ENCODE results near the gene GADL1.

The GADL1 gene

GRCh38 chr3:30873671-30874070 lies 20.8 kb downstream of the GADL1 start:
- no peak for DNase-seq

- DNase-seq, result no peak
These were observed 21.6 kb downstream of the GADL1 start for GRCh38 chr3:30872879-30873278.

GRCh38 chr3:30871720-30872119 lies 22.7 kb downstream of the GADL1 start:
- DNase-seq, result no peak

DNA sequence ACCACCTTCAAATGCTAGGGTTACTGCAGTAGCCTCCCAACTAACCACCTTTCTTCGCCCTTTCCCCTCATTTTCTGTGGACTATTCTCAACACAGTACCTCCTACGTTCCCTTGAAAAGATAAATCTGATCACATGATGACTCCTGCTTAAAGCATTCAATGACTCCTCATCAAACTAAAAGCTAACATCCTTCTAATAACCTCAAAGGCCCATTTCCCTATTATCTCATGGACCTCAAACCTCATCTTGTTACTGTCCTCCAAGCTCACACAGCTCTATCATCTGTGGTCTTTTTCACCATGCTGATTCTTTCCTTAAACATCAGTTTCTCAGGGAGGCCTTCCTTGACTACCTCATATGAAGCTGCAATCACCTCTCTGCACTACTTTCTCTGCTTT lies 29.6 kb downstream of the GADL1 start:
- DNase-seq, result no peak

- no peak for DNase-seq
These were observed 30.3 kb downstream of the GADL1 start for GRCh38 chr3:30864132-30864531.

- DNase-seq, result no peak
These were observed 32.5 kb downstream of the GADL1 start for GRCh38 chr3:30862004-30862403.

DNA sequence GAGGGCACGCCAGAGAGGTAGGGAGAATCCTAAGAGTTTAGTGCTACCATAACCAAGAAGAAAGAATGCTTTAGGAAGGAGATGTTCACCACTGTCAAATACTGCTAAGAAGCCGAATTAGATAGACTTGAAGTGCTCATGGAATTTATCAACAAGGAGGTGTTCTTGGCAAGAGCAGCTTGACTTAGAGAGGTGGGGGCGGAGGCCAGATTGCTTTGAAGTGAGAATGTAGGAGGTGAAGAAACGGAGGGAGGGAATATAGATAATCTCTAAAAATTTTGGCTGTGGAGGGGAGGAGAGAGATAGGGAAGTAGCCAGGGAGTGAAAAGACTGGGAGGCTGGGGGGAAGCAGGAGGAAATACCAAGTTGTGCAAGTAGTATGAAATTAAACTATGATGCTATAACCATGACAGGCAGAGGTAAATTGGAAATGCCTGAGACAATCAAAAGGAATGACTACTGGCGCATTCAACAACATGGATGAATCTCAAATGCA lies 35.5 kb downstream of the GADL1 start:
- DNase-seq, result no peak

DNA sequence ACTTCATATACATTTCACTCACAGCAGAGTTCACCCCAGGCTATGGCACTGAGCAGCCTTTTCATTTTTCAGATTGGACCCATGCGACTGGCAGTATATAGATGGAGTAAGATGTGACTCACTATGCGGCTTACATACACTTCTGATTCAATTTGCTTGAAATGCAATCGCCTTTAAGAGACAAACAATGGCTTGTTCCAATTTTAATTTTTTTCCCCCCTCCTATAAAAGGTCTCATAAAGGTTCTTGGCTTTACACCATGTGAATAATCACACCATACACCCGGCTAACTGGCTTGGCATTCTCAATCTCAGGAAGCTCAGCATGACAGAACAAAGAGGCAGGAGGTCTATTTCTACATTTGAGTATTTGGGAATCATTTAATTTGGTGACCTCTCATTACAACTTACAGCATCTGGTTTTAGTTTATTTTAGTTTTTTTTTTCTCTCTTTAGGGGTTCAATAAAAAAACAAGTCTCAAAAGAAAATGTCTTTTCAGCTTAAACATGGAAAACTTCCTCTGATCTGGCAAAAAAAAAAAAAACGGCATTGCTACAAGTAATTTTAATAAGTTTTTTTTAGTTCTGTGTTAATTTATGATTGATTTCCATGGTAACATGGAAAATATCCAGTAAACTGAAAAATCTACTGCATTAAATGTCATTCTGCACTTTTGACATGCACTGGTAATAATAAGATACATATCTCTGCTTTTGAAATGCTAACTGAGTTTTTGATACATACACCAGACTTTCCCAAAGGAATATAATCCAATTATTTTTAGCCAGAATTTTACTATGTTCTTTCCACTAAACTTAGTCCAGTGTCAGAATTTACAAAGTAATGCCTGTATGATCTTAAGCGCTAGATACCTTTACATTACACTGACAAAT lies 38.8 kb downstream of the GADL1 start:
- no peak for DNase-seq

GRCh38 chr3:30852833-30853232 lies 41.6 kb downstream of the GADL1 start:
- no peak for DNase-seq

GRCh38 chr3:30848087-30848779 lies 46.2 kb downstream of the GADL1 start:
- DNase-seq, result peak in 1 of 2 donors; percentile 0

GRCh38 chr3:30847592-30847991 lies 46.9 kb downstream of the GADL1 start:
- DNase-seq, result no peak

DNA sequence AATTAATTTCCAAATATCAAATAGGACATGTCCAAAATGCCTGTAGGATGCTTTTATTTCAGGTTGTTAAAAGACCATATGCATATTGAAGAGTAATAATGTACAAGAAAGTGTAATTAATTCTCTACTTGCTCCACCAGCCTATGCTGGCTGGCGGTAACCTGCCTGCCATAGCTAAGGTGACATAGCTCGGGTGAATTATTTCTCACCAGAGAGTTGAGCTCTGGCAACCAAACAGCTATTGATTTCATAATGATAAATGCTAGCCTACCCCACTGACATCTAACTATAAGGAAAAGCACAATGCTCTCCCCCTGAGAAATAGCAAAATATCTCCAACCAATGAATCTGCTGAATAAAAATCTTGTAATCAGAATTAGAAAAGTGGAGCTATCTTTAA lies 48.9 kb downstream of the GADL1 start:
- DNase-seq, result no peak

DNA sequence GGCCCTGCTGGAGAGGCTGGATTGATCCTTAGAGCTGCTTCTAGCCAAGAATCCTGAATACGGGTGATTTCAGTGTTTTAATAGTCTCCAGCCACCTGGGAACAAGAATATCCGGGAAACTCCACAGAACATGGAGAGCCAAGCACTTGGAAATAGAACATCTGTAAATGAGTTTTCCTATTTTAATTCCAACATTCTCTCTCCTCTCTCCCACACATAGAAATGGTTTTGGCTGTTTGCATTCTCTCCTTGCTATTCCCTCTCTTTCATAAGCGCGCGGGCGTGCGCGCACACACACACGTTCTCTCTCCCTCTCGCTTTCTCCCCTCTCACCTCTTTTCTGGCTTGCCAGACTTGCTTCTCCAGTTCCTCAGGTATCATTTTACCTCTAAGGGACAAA lies 50.6 kb downstream of the GADL1 start:
- DNase-seq, result no peak

DNA sequence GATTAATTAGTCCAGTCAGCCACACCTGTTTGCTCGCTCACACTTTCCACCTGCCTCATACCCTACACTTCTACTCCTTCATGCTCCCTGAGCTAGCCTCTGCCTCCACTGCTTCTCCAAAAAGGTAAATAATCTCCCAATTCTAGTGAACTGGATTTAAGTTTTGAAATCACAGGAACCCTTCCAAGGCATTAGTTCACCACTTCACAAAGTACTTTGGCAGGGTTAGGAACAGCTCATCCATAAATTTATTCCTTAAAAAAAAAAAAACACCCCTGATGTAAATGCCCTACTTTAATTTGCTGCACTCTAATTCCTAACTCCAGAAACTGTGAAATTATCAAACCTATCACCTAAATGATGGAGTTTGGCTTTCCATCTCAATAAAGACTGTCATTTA lies 58.3 kb downstream of the GADL1 start:
- no peak for DNase-seq

- DNase-seq, result no peak
These were observed 58.8 kb downstream of the GADL1 start for GRCh38 chr3:30835667-30836066.

DNA sequence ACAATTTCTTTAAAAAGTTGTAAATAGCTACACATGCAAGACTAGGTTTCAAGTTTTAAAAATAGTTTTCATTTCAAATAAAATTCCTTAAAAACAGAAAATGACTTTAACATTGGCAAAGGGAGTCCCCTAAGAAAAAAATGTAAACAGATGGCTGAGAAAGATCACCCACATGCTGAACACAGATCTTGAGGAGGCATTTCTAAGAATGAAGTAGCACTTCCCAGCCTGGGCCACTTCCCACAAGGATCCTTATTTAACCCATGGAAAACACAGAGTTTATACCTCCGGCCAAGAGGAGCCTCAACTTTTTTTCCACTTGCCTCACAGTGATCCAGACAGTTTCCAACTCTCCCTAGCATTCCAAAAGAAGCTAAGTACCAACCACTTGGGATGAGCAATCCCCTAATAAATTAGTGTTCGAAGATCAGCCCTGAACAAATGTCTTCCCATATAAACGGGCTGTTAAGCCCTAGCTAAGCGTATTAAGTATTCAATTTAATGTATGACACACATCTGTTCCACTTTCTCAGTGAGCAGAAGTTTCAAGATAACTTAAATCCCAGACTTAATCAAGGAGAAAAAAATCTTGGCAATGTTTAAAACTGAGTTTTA lies 61.4 kb downstream of the GADL1 start:
- DNase-seq, result no peak

DNA sequence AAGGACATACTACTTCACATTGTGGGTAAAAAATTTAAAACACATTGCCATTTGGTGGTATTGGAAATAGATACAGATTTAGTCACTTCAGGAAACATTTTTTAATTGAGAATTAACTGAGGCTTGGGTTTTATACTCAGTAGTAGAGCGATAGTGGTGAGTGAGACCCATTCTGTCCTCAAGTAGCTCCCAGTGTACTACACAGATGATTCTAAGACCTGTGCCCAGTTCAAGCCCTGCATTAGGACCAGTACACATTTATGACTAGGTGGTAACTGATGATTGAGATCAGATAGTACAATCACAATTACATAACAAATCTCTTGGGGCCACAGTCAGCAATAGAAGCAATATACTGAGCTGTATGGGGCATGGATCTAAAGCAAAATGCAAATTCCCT lies 67.4 kb downstream of the GADL1 start:
- no peak for DNase-seq

GRCh38 chr3:30826531-30826942 lies 67.9 kb downstream of the GADL1 start:
- DNase-seq, result no peak

DNA sequence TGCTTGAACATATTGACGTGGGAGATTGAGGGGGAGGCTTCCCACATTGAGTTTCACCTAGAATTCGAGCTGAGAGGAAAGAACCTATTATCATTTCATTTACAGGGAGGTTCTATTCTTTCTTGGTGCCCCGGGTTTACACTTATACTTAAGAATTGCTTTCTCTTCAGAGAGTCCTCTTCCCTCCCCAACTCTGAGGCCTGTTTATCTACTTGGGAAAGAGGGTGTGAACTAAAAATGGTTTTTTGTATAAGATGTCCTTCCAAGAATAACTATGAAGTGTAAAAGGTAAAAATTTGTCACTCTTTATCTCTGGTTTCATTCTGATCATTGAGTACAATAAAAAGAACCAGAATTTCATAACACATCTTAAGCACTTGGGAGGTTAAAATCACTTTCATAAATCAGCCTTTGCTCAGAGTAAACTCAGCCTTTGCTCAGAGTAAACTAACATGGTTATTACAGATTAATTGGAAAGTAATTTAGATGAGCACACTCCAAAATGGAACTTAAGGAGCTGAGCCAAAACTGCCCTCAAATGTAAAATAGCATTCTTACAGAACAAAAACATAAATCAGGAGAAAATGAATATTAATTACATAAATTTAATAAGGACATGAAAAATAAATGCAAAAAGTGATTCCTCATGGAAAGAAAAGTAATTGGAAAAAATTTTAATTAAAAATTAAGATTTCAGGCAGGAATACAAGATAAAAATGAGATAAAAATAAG lies 75.2 kb downstream of the GADL1 start:
- DNase-seq, result no peak

DNA sequence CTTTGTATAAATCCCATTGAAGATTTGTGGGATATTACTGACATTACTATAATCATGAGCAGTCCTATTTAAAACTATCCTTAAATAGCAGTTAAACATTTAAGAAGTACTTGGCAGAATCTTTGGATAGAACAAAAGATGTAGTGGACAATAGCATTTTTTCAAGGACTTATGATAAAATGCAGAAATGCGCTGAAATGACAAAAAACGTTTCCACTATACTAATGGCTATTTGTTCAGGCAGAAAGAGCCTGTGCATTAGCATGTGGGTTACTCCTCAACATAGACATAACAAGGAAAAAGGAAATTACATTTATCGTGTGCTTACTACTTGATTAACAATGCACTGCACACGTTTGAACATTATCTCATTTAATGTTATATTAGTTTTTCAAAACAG lies 80.7 kb downstream of the GADL1 start:
- no peak for DNase-seq

DNA sequence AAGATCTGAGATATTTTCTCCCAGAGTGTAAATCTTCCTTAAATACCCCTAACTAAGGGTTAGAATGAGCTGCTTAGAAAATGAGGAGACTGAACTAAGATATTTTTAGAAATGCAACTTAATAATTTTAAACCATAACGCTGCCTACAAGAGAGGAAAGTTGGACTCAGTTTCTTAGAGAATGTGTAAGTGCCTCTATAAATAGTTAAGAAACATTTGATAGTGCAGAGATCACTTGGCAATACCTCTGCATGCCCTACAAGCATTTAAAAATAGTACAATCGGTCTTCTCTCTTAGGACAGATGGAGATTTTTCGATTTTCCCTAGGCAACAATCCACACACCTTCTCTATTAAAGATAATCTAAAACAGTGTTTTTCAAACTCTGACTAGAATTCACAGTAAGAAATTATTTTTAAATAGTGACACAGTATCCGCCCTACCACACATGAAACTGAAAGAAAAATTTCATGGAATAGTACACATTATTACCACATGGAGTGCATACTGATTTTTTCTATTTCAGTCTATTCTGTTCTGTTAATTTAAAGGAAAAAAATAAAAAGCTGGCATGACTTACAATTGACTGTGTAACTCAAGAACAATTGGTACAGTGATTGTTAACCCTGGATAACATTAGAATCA lies 83.2 kb downstream of the GADL1 start:
- no peak for DNase-seq

DNA sequence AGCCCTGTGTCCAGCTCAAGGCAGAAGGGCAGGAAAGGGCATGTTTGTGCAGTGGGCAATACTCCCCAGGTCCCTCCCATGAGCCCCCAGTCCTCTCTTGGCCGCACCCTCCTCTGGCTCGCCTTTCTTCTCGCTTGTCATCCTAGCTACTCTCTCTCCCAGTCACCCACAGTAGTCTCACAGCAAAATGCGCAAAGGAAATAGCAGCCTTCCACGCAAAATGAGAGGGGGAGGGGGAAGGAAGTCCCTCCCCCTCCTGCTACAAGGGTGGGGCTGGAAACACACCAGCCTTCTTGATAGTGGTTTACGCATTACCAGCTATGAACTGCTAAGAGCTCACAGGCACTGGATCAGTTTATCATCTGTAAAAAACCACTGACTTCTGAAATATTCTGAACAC lies 83.8 kb downstream of the GADL1 start:
- no peak for DNase-seq

DNA sequence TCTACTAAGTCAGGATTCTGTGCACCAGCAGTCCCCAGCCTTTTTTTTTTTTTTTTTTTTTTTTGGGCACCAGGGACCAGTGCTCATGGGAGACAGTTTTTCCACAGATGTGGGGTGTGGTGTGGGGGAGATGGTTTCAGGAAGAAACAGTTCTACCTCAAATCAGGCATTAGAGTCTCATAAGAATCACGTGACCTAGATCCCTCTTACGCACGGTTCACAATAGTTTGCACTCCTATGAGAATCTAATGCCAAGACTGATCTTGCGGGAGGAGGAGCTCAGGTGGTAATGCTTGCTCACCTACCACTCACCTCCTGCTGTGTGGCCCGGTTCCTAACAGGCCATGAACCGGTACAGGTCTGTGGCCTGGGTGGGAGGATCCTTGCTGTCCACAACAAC lies 88.8 kb downstream of the GADL1 start:
- DNase-seq, result no peak
